K562 (cell line): ENCODE results near the gene IPPK. TPM values are rescaled to one million over a fixed set of nuclear protein-coding genes. Genes with fewer than 3 reads are reported as not detected.

Experiments used
- ATAC-seq: fragments of 200-7000 bp; cut with Tn5 transposase; 3 replicates; pipeline ENCODE4 v1.9.1; 2020; ENCODE audit warnings: moderate library complexity
- BruUV-seq: library from RNA; stranded (reverse); fragments of 400-500 nt; replicated peaks from 2 replicates; lab custom pipeline; 2021; lab: Mats Ljungman, UMichigan
- CTCF ChIA-PET: fragments of 300-600 bp; formaldehyde crosslinking; extraction: SDS; loops from one replicate; lab custom pipeline; 2021; ENCODE audit warnings: low intra/inter-chr PET ratio; lab: Yijun Ruan, JAX
- POLR2A ChIA-PET: fragments of 300-600, 350-650 bp; sonication (Branson Sonifier 250); formaldehyde crosslinking; extraction: SDS; loops from one replicate; lab custom pipeline; 2021; ENCODE audit warnings: antibody characterized with exemption, inconsistent platforms; lab: Yijun Ruan, JAX
- DNase-seq, 4 experiments: peaks; one replicate each; pipeline versions ENCODE4 v3.0.0 to v3.0.0-alpha.2; 2011 to 2018; ENCODE audit warnings: low spot score in 3 of 4, mixed read lengths in 3 of 4; ENCODE audit errors: extremely low read depth in 1 of 4
- FAIRE-seq: peaks from 2 replicates; lab custom pipeline; 2011; peaks lifted over from hg19 to GRCh38; lab: Jason Lieb, UNC
- H2AFZ ChIP-seq: 2 replicates; pipeline ENCODE4 v1.6.0; 2011; ENCODE audit warnings: low read depth, low read length, control low read depth, inconsistent platforms
- H3K27ac ChIP-seq: fragments of 200-600 bp; 3 replicates; pipeline ENCODE4 v1.8.0; 2011; ENCODE audit warnings: low read depth, mild to moderate bottlenecking, control low read depth, inconsistent platforms, low read length, moderate library complexity, mixed read lengths; ENCODE audit errors: extremely low read depth
- H3K27me3 ChIP-seq, 2 experiments: fragments of 300-600 bp in 1 of 2; 2 replicates in 1 of 2; 3 replicates in 1 of 2; pipeline versions ENCODE4 v1.6.0 to v1.8.0; 2011; ENCODE audit warnings: inconsistent platforms in 2 of 2, low read length in 2 of 2, mild to moderate bottlenecking in 1 of 2, mixed read lengths in 1 of 2, moderate library complexity in 1 of 2; ENCODE audit not compliant: control insufficient read depth in 2 of 2, insufficient read depth in 2 of 2
- H3K36me3 ChIP-seq: fragments of 300-600 bp; 3 replicates; pipeline ENCODE4 v1.8.0; 2011; ENCODE audit warnings: mild to moderate bottlenecking, low read length, inconsistent platforms; ENCODE audit not compliant: control insufficient read depth, insufficient read depth
- H3K4me1 ChIP-seq, 2 experiments: fragments of 200-600 bp in 1 of 2; replicated peaks in 1 of 2; 2 replicates in 1 of 2; 3 replicates in 1 of 2; pipeline versions ENCODE4 v1.5.1 to v1.8.0; 2011; ENCODE audit warnings: inconsistent platforms in 2 of 2, low read length in 2 of 2, mild to moderate bottlenecking in 1 of 2, mixed read lengths in 1 of 2, moderate library complexity in 1 of 2; ENCODE audit not compliant: control insufficient read depth in 2 of 2, insufficient read depth in 2 of 2
- H3K4me2 ChIP-seq: 2 replicates; pipeline ENCODE4 v1.6.1; 2011; ENCODE audit warnings: low read length, control low read depth, inconsistent platforms, mixed read lengths; ENCODE audit not compliant: insufficient read depth
- H3K4me3 ChIP-seq: fragments of 200-600 bp; sonication (generic), shearing (Covaris generic); 2 replicates; pipeline ENCODE4 v1.5.1; 2016; ENCODE audit warnings: control low read depth, inconsistent platforms
- H3K79me2 ChIP-seq: fragments of 200-600 bp; 3 replicates; pipeline ENCODE4 v1.8.0; 2011; ENCODE audit warnings: low read length, inconsistent platforms; ENCODE audit not compliant: control insufficient read depth, insufficient read depth
- H3K9ac ChIP-seq, 2 experiments: 2 replicates each; pipeline versions ENCODE4 v1.6.0 to v1.6.1; 2011; ENCODE audit warnings: low read depth in 2 of 2, low read length in 2 of 2, control low read depth in 1 of 2, inconsistent platforms in 1 of 2, mild to moderate bottlenecking in 1 of 2, mixed read lengths in 1 of 2; ENCODE audit not compliant: insufficient read depth in 1 of 2
- H3K9me1 ChIP-seq: one replicate; pipeline ENCODE4 v1.6.0; 2011; ENCODE audit warnings: inconsistent platforms, mild to moderate bottlenecking, low read length, moderate library complexity; ENCODE audit not compliant: control insufficient read depth, insufficient read depth
- H3K9me3 ChIP-seq: replicated peaks from 2 replicates; pipeline ENCODE4 v1.5.1; 2011; ENCODE audit warnings: low read depth, low read length, inconsistent platforms; ENCODE audit not compliant: control insufficient read depth, insufficient read depth
- H4K20me1 ChIP-seq: replicated peaks from 2 replicates; pipeline ENCODE4 v1.6.1; 2011; ENCODE audit warnings: low read length, inconsistent platforms, mixed read lengths; ENCODE audit not compliant: control insufficient read depth, insufficient read depth
- ARID1B ChIP-seq: fragments of 450-650 bp; IDR thresholded peaks from 2 replicates; pipeline ENCODE4 v1.6.1; 2016; ENCODE audit warnings: antibody characterized with exemption, mild to moderate bottlenecking, inconsistent platforms
- POLR2G ChIP-seq: fragments of 200-400 bp; formaldehyde crosslinking; IDR thresholded peaks from 2 replicates; pipeline ENCODE4 v1.6.1; 2017; ENCODE audit warnings: low read depth, mild to moderate bottlenecking, antibody characterized with exemption, low read length, moderate library complexity
- RBM25 ChIP-seq: fragments of 200-400 bp; formaldehyde crosslinking; IDR thresholded peaks from 2 replicates; pipeline ENCODE4 v1.6.1; 2018; ENCODE audit warnings: low read length, low read depth, moderate library complexity; ENCODE audit not compliant: severe bottlenecking
- SMARCA4 ChIP-seq: fragments of 450-650 bp; IDR thresholded peaks from 2 replicates; pipeline ENCODE4 v1.6.1; 2016
- ZBTB17 ChIP-seq: fragments of 450-650 bp; formaldehyde crosslinking; IDR thresholded peaks from 2 replicates; pipeline ENCODE4 v1.4.0; 2020; ENCODE audit warnings: mild to moderate bottlenecking
- WGBS: fragments of 100-300 bp; shearing (Covaris generic); methylation state at CpG from one replicate; pipeline ENCODE4 v1.1.6; 2016; ENCODE audit warnings: low coverage, mixed read lengths; ENCODE audit not compliant: insufficient coverage; ENCODE audit errors: missing lambda C conversion rate; 5-methylcytosine and 5-hydroxymethylcytosine counted together
- in situ Hi-C: fragments of 300-500 bp; cut with MboI; formaldehyde crosslinking; loops from 4 replicates; pipeline ENCODE4 v1.15.0; 2018; ENCODE audit warnings: inconsistent platforms, mixed read lengths
- intact Hi-C: fragments of 100-400 bp; cut with micrococcal nuclease; formaldehyde crosslinking; loops from 2 replicates; pipeline ENCODE4 v1.14.2; 2022
- polyA plus RNA-seq, 8 experiments: library from polyadenylated mRNA; depleted of rRNA in 4 of 8; stranded (reverse) in 5 of 8; unstranded in 3 of 8; fragments of >200 nt; fragmentation: Nextera tagmentation in 2 of 8; fragmentation: Illumina TruSeq in 1 of 8; extraction: Ambion mirVana in 2 of 8; extraction: Trizol in 1 of 8; gene quantifications; 2 replicates each; pipeline versions ENCODE4 v1.2.1 to v1.2.3, GENCODE V29; 2011 to 2014; ENCODE audit warnings: inconsistent platforms in 1 of 8, missing spikeins in 1 of 8
- total RNA-seq, 7 experiments: library from RNA; depleted of rRNA in 6 of 7; stranded (reverse); fragments of >200 nt in 6 of 7; fragmentation: Illumina TruSeq in 2 of 7; extraction: Trizol in 2 of 7; gene quantifications; 2 replicates each; pipeline versions ENCODE4 v1.2.1 to v1.2.3, GENCODE V29; 2011 to 2021; ENCODE audit warnings: low replicate concordance in 1 of 7
- TF ChIP-seq, protein P1 (sequence below): fragments of 250-450 bp; sonication (Bioruptor Pico); IDR thresholded peaks from 2 replicates; pipeline ENCODE4 v1.5.0; 2021; ENCODE audit warnings: mild to moderate bottlenecking, borderline replicate concordance
- TF ChIP-seq, protein P2 (sequence below): fragments of 250-450 bp; sonication (Bioruptor Pico); IDR thresholded peaks from 2 replicates; pipeline ENCODE4 v1.4.0; 2020; ENCODE audit warnings: mild to moderate bottlenecking, moderate library complexity, borderline replicate concordance

The IPPK gene
- total and polyA plus RNA-seq, 9 of the 15 experiments (the other 6 are each of a cell fraction or from before 2014, with no cell fraction given): 3.1 to 22.2 (median 11.2) TPM

DNA sequence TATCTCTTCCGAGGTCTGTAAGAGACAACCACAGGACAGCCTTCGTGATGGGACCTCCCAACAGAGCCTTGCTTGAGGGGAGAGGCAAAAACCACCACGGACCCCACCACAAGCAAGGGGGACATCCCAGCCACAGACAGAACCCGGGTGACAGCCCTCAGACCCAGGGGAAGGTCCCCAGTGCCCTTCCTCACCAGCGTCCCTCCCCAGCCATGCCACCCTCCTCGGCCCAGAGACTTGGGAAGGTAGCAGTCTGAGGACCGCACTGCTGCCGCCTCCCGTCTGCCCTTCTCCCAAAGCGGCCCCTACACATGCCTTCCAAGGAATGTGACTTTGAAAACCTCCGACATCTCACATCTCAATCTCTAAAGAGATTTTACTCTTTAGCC, 13.4 kb downstream of the IPPK start (continued):
- TF ChIP-seq, protein P1, sequence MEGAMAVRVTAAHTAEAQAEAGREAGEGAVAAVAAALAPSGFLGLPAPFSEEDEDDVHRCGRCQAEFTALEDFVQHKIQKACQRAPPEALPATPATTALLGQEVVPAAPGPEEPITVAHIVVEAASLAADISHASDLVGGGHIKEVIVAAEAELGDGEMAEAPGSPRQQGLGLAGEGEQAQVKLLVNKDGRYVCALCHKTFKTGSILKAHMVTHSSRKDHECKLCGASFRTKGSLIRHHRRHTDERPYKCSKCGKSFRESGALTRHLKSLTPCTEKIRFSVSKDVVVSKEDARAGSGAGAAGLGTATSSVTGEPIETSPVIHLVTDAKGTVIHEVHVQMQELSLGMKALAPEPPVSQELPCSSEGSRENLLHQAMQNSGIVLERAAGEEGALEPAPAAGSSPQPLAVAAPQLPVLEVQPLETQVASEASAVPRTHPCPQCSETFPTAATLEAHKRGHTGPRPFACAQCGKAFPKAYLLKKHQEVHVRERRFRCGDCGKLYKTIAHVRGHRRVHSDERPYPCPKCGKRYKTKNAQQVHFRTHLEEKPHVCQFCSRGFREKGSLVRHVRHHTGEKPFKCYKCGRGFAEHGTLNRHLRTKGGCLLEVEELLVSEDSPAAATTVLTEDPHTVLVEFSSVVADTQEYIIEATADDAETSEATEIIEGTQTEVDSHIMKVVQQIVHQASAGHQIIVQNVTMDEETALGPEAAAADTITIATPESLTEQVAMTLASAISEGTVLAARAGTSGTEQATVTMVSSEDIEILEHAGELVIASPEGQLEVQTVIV (CRISPR knock-in tag): no peak

DNA sequence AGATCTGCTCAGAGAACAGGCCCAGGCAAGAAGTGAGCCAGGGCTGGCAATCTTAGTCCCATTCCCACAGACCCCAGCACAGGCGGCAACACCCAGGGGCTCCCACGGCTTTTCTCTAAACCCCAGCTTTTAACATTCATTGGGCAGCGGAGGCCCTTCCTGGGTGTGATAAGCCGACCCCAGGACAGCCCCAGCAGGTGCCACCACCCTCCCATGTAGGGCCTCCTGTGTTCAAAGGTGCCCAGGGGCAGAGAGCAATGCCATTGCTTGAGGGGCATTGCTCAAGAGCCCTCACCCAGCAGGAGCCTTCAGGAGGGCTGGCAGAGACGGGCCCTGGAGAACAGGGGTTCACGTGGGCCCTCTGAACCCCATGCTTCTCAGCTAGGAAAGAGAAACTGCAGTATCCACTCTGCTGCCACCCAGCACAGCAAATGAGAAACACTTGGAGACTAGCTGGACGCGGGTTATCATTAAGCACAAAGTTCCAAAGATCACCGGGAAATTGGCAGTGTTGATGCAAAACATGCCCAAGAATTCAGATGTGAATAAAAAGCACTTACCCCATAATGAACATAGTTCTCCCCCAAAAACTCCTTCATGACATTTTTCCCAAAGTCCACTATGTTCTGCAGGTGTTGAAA, 13.9 kb downstream of the IPPK start:
- no peak for ATAC-seq
- TF ChIP-seq ARID1B (no peak), RBM25 (no peak), SMARCA4 (no peak), POLR2G (no peak), ZBTB17 (CRISPR knock-in tag) (no peak)
- TF ChIP-seq, protein P2, sequence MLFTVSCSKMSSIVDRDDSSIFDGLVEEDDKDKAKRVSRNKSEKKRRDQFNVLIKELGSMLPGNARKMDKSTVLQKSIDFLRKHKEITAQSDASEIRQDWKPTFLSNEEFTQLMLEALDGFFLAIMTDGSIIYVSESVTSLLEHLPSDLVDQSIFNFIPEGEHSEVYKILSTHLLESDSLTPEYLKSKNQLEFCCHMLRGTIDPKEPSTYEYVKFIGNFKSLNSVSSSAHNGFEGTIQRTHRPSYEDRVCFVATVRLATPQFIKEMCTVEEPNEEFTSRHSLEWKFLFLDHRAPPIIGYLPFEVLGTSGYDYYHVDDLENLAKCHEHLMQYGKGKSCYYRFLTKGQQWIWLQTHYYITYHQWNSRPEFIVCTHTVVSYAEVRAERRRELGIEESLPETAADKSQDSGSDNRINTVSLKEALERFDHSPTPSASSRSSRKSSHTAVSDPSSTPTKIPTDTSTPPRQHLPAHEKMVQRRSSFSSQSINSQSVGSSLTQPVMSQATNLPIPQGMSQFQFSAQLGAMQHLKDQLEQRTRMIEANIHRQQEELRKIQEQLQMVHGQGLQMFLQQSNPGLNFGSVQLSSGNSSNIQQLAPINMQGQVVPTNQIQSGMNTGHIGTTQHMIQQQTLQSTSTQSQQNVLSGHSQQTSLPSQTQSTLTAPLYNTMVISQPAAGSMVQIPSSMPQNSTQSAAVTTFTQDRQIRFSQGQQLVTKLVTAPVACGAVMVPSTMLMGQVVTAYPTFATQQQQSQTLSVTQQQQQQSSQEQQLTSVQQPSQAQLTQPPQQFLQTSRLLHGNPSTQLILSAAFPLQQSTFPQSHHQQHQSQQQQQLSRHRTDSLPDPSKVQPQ (CRISPR knock-in tag): no peak
- Histone ChIP-seq H3K79me2 (peaks cover 25% of the 10 kb centered on the region), H3K27ac (no peak overlapping the region), H3K9me3 (no peaks in the 10 kb centered on the region), H3K4me2 (no peak overlapping the region), H3K9ac (no peak overlapping the region; a peak in 1 of 4 replicates), H2AFZ (no peak overlapping the region), H3K9me1 (no peaks in the 10 kb centered on the region), H3K36me3 (peaks cover 75% of the 10 kb centered on the region; the same call in 2 of the 3 replicates), H4K20me1 (peaks cover 8% of the 10 kb centered on the region), H3K27me3 (no peaks in the 10 kb centered on the region), H3K4me3 (no peak overlapping the region), H3K4me1 (peaks cover 0 to 12% of the 10 kb centered on the region in 2 experiments; a peak in 2 of 5 replicates)
- POLR2A ChIA-PET: interaction anchor here (0.6 kb wide), 1 partner anchor 15 kb away, joined by 4 read pairs; no protein-coding TSS in a partner anchor
- no peak for DNase-seq
- FAIRE-seq: no peak
- BruUV-seq: no TSS peak
- CTCF ChIA-PET: no interaction called here
- intact Hi-C loops (no loop called here), in situ Hi-C loops (no loop called here)
- 88% methylated on average over 9 of the region's 9 CpGs for WGBS
